IMR-90 (cell line): ENCODE data around the gene MID1. TPM values are rescaled to one million over a fixed set of nuclear protein-coding genes. Genes with fewer than 3 reads are reported as not detected.

ENCODE experiments used
- ATAC-seq: fragments of 200-7000 bp; cut with Tn5 transposase; 2 replicates; pipeline ENCODE4 v1.9.1; 2020; ENCODE audit warnings: low read depth, mild to moderate bottlenecking, moderate library complexity
- BruUV-seq: library from RNA; stranded (reverse); fragments of 400-500 nt; replicated peaks from 2 replicates; lab custom pipeline; 2021; lab: Mats Ljungman, UMichigan
- CTCF ChIA-PET: fragments of 300-600 bp; formaldehyde crosslinking; extraction: SDS; loops from one replicate; lab custom pipeline; 2021; ENCODE audit warnings: antibody characterized with exemption; lab: Yijun Ruan, JAX
- POLR2A ChIA-PET: fragments of 300-600 bp; sonication (Branson Sonifier 250); formaldehyde crosslinking; loops from one replicate; lab custom pipeline; 2022; ENCODE audit warnings: antibody characterized with exemption; ENCODE audit not compliant: unreplicated experiment; lab: Charles Lee
- DNase-seq: peaks from one replicate; pipeline ENCODE4 v3.0.0; 2013
- H2AFZ ChIP-seq: replicated peaks from 2 replicates; pipeline ENCODE3; 2013; ENCODE audit warnings: low read length, mild to moderate bottlenecking; ENCODE audit not compliant: poor library complexity
- H2AK5ac ChIP-seq: 2 replicates; pipeline ENCODE4 v1.6.1; 2013; ENCODE audit warnings: low read depth, low read length, inconsistent platforms
- H2AK9ac ChIP-seq: replicated peaks from 2 replicates; pipeline ENCODE3; 2013; ENCODE audit warnings: mild to moderate bottlenecking, low read depth, low read length, moderate library complexity; ENCODE audit not compliant: poor library complexity
- H2BK120ac ChIP-seq: 2 replicates; pipeline ENCODE4 v1.6.1; 2013; ENCODE audit warnings: low read depth, low read length, inconsistent platforms
- H2BK15ac ChIP-seq: 3 replicates; pipeline ENCODE4 v1.6.1; 2013; ENCODE audit warnings: low read depth, low read length, inconsistent platforms
- H2BK20ac ChIP-seq: 2 replicates; pipeline ENCODE4 v1.6.1; 2013; ENCODE audit warnings: low read depth, mild to moderate bottlenecking, inconsistent platforms, low read length, moderate library complexity
- H2BK5ac ChIP-seq: 2 replicates; pipeline ENCODE4 v1.6.1; 2013; ENCODE audit warnings: mild to moderate bottlenecking, low read depth, low read length, inconsistent platforms; ENCODE audit not compliant: poor library complexity, severe bottlenecking
- H3K14ac ChIP-seq: replicated peaks from 2 replicates; pipeline ENCODE4 v1.6.1; 2013; ENCODE audit warnings: low read depth, low read length, inconsistent platforms
- H3K18ac ChIP-seq: 2 replicates; pipeline ENCODE4 v1.6.1; 2013; ENCODE audit warnings: low read depth, low read length, control low read depth
- H3K23ac ChIP-seq: 2 replicates; pipeline ENCODE4 v1.6.1; 2013; ENCODE audit warnings: low read depth, low read length, inconsistent platforms
- H3K27ac ChIP-seq: 2 replicates; pipeline ENCODE4 v1.5.1; 2013; ENCODE audit warnings: mild to moderate bottlenecking, control low read depth, low read length; ENCODE audit not compliant: insufficient read depth
- H3K27me3 ChIP-seq: 2 replicates; pipeline ENCODE4 v1.6.1; 2013; ENCODE audit warnings: low read length; ENCODE audit not compliant: control insufficient read depth, insufficient read depth
- H3K36me3 ChIP-seq: 2 replicates; pipeline ENCODE4 v1.6.1; 2013; ENCODE audit warnings: low read length, mixed read lengths; ENCODE audit not compliant: control insufficient read depth, insufficient read depth
- H3K4ac ChIP-seq: 2 replicates; pipeline ENCODE4 v1.6.1; 2013; ENCODE audit warnings: low read depth, low read length, inconsistent platforms
- H3K4me1 ChIP-seq: 2 replicates; pipeline ENCODE4 v1.6.1; 2013; ENCODE audit warnings: low read length, mixed read lengths; ENCODE audit not compliant: control insufficient read depth, insufficient read depth
- H3K4me2 ChIP-seq: 2 replicates; pipeline ENCODE4 v1.6.1; 2013; ENCODE audit warnings: low read depth, mild to moderate bottlenecking, control low read depth, low read length, moderate library complexity
- H3K4me3 ChIP-seq: 2 replicates; pipeline ENCODE4 v1.5.1; 2013; ENCODE audit warnings: low read depth, mild to moderate bottlenecking, control low read depth, low read length, moderate library complexity; ENCODE audit not compliant: insufficient read depth
- H3K56ac ChIP-seq: 2 replicates; pipeline ENCODE4 v1.6.1; 2013; ENCODE audit warnings: low read length, inconsistent platforms; ENCODE audit not compliant: insufficient read depth; ENCODE audit errors: extremely low read depth
- H3K79me1 ChIP-seq, 2 experiments: 2 replicates each; pipeline ENCODE4 v1.6.1; 2013; ENCODE audit warnings: low read length in 2 of 2, inconsistent platforms in 1 of 2, low read depth in 1 of 2
- H3K9ac ChIP-seq: 2 replicates; pipeline ENCODE4 v1.6.1; 2013; ENCODE audit warnings: low read depth, low read length, control low read depth
- H3K9me1 ChIP-seq: 2 replicates; pipeline ENCODE4 v1.6.1; 2013; ENCODE audit warnings: low read length, inconsistent platforms; ENCODE audit not compliant: insufficient read depth
- H3K9me3 ChIP-seq: 2 replicates; pipeline ENCODE4 v1.6.1; 2013; ENCODE audit warnings: low read length; ENCODE audit not compliant: control insufficient read depth, insufficient read depth
- H4K20me1 ChIP-seq: 2 replicates; pipeline ENCODE4 v1.6.1; 2013; ENCODE audit warnings: low read length, inconsistent platforms; ENCODE audit not compliant: insufficient read depth
- H4K5ac ChIP-seq: 2 replicates; pipeline ENCODE4 v1.6.1; 2013; ENCODE audit warnings: mild to moderate bottlenecking, low read depth, low read length, control low read depth
- H4K8ac ChIP-seq, 2 experiments: 2 replicates each; pipeline ENCODE4 v1.6.1; 2013; ENCODE audit warnings: low read depth in 2 of 2, low read length in 2 of 2, control low read depth in 1 of 2, inconsistent platforms in 1 of 2
- H4K91ac ChIP-seq: 2 replicates; pipeline ENCODE4 v1.6.1; 2013; ENCODE audit warnings: low read depth, low read length, inconsistent platforms; ENCODE audit not compliant: insufficient read depth
- CHD1 ChIP-seq: IDR thresholded peaks from 2 replicates; pipeline ENCODE4 v1.6.1; 2012; ENCODE audit warnings: low read depth, low read length, improper control_type of control experiment
- FOS ChIP-seq: fragments of 150-350 bp; IDR thresholded peaks from 2 replicates; pipeline ENCODE4 v1.6.1; 2016; ENCODE audit warnings: low read depth, low read length
- MAFK ChIP-seq: IDR thresholded peaks from 2 replicates; pipeline ENCODE4 v1.6.1; 2012; ENCODE audit warnings: low read depth, low read length, improper control_type of control experiment
- NFE2L2 ChIP-seq: fragments of 150-350 bp; IDR thresholded peaks from 2 replicates; pipeline ENCODE4 v1.6.1; 2016; ENCODE audit warnings: low read depth, mild to moderate bottlenecking, low read length
- POLR2A ChIP-seq: IDR thresholded peaks from 2 replicates; pipeline ENCODE4 v1.6.1; 2012; ENCODE audit warnings: mild to moderate bottlenecking, low read depth, low read length
- RCOR1 ChIP-seq: IDR thresholded peaks from 2 replicates; pipeline ENCODE4 v1.6.1; 2012; ENCODE audit warnings: mild to moderate bottlenecking, low read length, improper control_type of control experiment; ENCODE audit not compliant: insufficient replicate concordance
- RFX5 ChIP-seq: IDR thresholded peaks from 2 replicates; pipeline ENCODE4 v1.8.0; 2012; ENCODE audit warnings: low read depth, mild to moderate bottlenecking, low read length, moderate library complexity
- whole genome bisulfite sequencing, 2 experiments: methylation state at CpG; one replicate each; pipeline versions ENCODE4 v1.1.5 to v1.1.7; 2013; ENCODE audit warnings: missing lambda C conversion rate in 2 of 2; ENCODE audit not compliant: insufficient read length in 1 of 2; ENCODE audit errors: extremely low coverage in 2 of 2; 5-methylcytosine and 5-hydroxymethylcytosine counted together
- dilution Hi-C: fragments of 300-500 bp; cut with HindIII; formaldehyde crosslinking; loops from one replicate; pipeline ENCODE4 v1.14.3; 2018; ENCODE audit warnings: low sequenced_read_pairs; ENCODE audit not compliant: unreplicated experiment
- in situ Hi-C: fragments of 300-500 bp; cut with MboI; formaldehyde crosslinking; loops from 3 replicates; pipeline ENCODE4 v1.14.3; 2019; ENCODE audit warnings: low sequenced_read_pairs, inconsistent platforms, mixed read lengths
- intact Hi-C: fragments of 100-400 bp; cut with micrococcal nuclease; formaldehyde crosslinking; loops from 2 replicates; pipeline ENCODE4 v1.10.0; 2022
- polyA plus RNA-seq, 3 experiments: library from polyadenylated mRNA; depleted of rRNA; stranded (reverse); fragments of >200 nt; gene quantifications; 2 replicates each; pipeline ENCODE4 v1.2.3, GENCODE V29; 2012; ENCODE audit warnings: low replicate concordance in 1 of 3
- total RNA-seq: library from RNA; depleted of rRNA; stranded (reverse); fragments of >200 nt; gene quantifications from 2 replicates; pipeline ENCODE4 v1.2.3, GENCODE V29; 2012
- TF ChIP-seq, protein P1 (sequence below): conservative IDR thresholded peaks from 2 replicates; pipeline ENCODE4 v1.5.1; 2012; ENCODE audit warnings: mild to moderate bottlenecking, low read depth, low read length, improper control_type of control experiment
- TF ChIP-seq, protein P2 (sequence below): fragments of 150-350 bp; IDR thresholded peaks from 2 replicates; pipeline ENCODE4 v1.6.1; 2016; ENCODE audit warnings: low read depth, mild to moderate bottlenecking, low read length, moderate library complexity, borderline replicate concordance

MID1 gene
- total and polyA plus RNA-seq, 2 of the 4 experiments (the other 2 are of a cell fraction): 37.2 to 106 TPM

DNA sequence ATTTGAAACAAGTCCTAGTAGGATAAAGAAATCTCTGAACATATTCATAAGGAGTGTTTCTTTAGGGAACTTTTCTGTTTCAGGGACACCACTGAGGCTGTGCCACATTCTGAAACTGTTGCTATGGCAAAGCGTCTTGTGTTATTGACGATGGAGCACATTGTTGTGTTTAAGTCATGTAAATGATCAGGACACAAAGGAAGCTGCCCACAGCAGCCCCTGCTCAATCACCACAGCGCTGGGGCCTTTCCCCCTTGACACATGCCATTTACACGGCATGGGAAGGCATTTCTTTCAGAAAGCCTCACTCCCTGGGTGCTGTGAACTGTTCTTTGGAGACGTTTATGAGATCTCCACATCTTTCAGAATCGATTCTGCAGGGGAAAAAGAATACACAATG, 39.8 kb upstream of the MID1 start:
- intact Hi-C loops: no loop called here
- H2BK5ac ChIP-seq: no peak overlapping the region
- no peak overlapping the region for H3K4ac ChIP-seq
- no CpG with 5 or more reads among the region's 6 CpGs for WGBS, 2 experiments
- no peak for ATAC-seq
- H3K4me2 ChIP-seq: no peak overlapping the region
- no peaks in the 10 kb centered on the region for H3K4me1 ChIP-seq
- H3K9ac ChIP-seq: no peak overlapping the region
- TF ChIP-seq NFE2L2 (no peak), POLR2A (no peak), RFX5 (no peak), MAFK (no peak), CHD1 (no peak), FOS (no peak), RCOR1 (no peak)
- TF ChIP-seq, protein P1, sequence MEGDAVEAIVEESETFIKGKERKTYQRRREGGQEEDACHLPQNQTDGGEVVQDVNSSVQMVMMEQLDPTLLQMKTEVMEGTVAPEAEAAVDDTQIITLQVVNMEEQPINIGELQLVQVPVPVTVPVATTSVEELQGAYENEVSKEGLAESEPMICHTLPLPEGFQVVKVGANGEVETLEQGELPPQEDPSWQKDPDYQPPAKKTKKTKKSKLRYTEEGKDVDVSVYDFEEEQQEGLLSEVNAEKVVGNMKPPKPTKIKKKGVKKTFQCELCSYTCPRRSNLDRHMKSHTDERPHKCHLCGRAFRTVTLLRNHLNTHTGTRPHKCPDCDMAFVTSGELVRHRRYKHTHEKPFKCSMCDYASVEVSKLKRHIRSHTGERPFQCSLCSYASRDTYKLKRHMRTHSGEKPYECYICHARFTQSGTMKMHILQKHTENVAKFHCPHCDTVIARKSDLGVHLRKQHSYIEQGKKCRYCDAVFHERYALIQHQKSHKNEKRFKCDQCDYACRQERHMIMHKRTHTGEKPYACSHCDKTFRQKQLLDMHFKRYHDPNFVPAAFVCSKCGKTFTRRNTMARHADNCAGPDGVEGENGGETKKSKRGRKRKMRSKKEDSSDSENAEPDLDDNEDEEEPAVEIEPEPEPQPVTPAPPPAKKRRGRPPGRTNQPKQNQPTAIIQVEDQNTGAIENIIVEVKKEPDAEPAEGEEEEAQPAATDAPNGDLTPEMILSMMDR: no peak
- TF ChIP-seq, protein P2, sequence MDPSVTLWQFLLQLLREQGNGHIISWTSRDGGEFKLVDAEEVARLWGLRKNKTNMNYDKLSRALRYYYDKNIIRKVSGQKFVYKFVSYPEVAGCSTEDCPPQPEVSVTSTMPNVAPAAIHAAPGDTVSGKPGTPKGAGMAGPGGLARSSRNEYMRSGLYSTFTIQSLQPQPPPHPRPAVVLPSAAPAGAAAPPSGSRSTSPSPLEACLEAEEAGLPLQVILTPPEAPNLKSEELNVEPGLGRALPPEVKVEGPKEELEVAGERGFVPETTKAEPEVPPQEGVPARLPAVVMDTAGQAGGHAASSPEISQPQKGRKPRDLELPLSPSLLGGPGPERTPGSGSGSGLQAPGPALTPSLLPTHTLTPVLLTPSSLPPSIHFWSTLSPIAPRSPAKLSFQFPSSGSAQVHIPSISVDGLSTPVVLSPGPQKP: no peak
- H2BK20ac ChIP-seq: no peak overlapping the region
- no peak overlapping the region for H2AFZ ChIP-seq
- H4K8ac ChIP-seq: no peak overlapping the region
- no peaks in the 10 kb centered on the region for H3K79me1 ChIP-seq
- ChIA-PET CTCF (no interaction called here), POLR2A (no interaction called here)
- H2BK15ac ChIP-seq: no peak overlapping the region
- no TSS peak for BruUV-seq
- DNase-seq: no peak
- H3K14ac ChIP-seq: no peak overlapping the region
- no peak overlapping the region for H3K4me3 ChIP-seq
- dilution Hi-C loops: no loop called here
- H3K18ac ChIP-seq: no peak overlapping the region
- no peaks in the 10 kb centered on the region for H3K9me1 ChIP-seq
- no peak overlapping the region for H2AK9ac ChIP-seq
- no peak overlapping the region for H3K27ac ChIP-seq
- no peaks in the 10 kb centered on the region for H4K20me1 ChIP-seq
- in situ Hi-C loops: no loop called here
- H3K9me3 ChIP-seq: 0 out of 2 replicates have a peak, but pooled peaks cover 2% of the 10 kb centered on the region
- H3K23ac ChIP-seq: no peak overlapping the region
- no peak overlapping the region for H4K91ac ChIP-seq
- no peak overlapping the region for H3K56ac ChIP-seq
- H3K36me3 ChIP-seq: no peaks in the 10 kb centered on the region
- no peak overlapping the region for H2BK120ac ChIP-seq
- H3K27me3 ChIP-seq: no peaks in the 10 kb centered on the region
- no peak overlapping the region for H4K5ac ChIP-seq
- no peak overlapping the region for H2AK5ac ChIP-seq
